DOHH2 (cell line): ENCODE results near the gene DPCD.
"Not testable (repeated sequence)": the region's sequence is repeated elsewhere in the genome, so short reads cannot be mapped to it uniquely, and the experiment has no call there.

ENCODE experiments used
- H3F3A ChIP-seq: fragments of 200-600 bp; sonication (generic), shearing (Covaris generic); 2 replicates; pipeline ENCODE4 v1.6.0; 2016; ENCODE audit warnings: antibody characterized with exemption, mild to moderate bottlenecking; ENCODE audit not compliant: control insufficient read depth, insufficient read depth
- H3K27ac ChIP-seq: fragments of 200-600 bp; sonication (generic); 2 replicates; pipeline ENCODE4 v1.5.1; 2014; ENCODE audit warnings: low read depth, mild to moderate bottlenecking, low read length, moderate library complexity
- H3K27me3 ChIP-seq: fragments of 200-600 bp; sonication (generic); 2 replicates; pipeline ENCODE4 v1.6.1; 2014; ENCODE audit warnings: mild to moderate bottlenecking, low read length, mixed read lengths; ENCODE audit not compliant: control insufficient read depth
- H3K36me3 ChIP-seq: fragments of 200-600 bp; sonication (generic); 2 replicates; pipeline ENCODE4 v1.6.1; 2014; ENCODE audit warnings: mild to moderate bottlenecking, low read length, moderate library complexity, mixed read lengths; ENCODE audit not compliant: control insufficient read depth
- H3K4me1 ChIP-seq: fragments of 200-600 bp; sonication (generic); 2 replicates; pipeline ENCODE4 v1.6.1; 2014; ENCODE audit warnings: mild to moderate bottlenecking, low read length, mixed read lengths; ENCODE audit not compliant: control insufficient read depth
- H3K4me2 ChIP-seq: fragments of 200-600 bp; sonication (generic); 2 replicates; pipeline ENCODE4 v1.6.0; 2014; ENCODE audit warnings: mild to moderate bottlenecking, low read length, moderate library complexity
- H3K4me3 ChIP-seq: fragments of 200-600 bp; sonication (generic); 2 replicates; pipeline ENCODE4 v1.5.1; 2014; ENCODE audit warnings: mild to moderate bottlenecking, low read length, mixed read lengths
- H3K79me2 ChIP-seq: fragments of 200-600 bp; sonication (generic); 2 replicates; pipeline ENCODE4 v1.6.1; 2014; ENCODE audit warnings: mild to moderate bottlenecking, low read length, mixed read lengths; ENCODE audit not compliant: control insufficient read depth
- H3K9me2 ChIP-seq: fragments of 200-600 bp; sonication (generic); replicated peaks from 2 replicates; pipeline ENCODE4 v1.6.1; 2014; ENCODE audit warnings: mild to moderate bottlenecking, low read length, mixed read lengths; ENCODE audit not compliant: control insufficient read depth
- H3K9me3 ChIP-seq: fragments of 200-600 bp; sonication (generic); 2 replicates; pipeline ENCODE4 v1.6.1; 2014; ENCODE audit warnings: antibody characterized with exemption, low read length, mixed read lengths; ENCODE audit not compliant: control insufficient read depth, insufficient read depth
- H4K20me1 ChIP-seq: fragments of 200-600 bp; sonication (generic); 2 replicates; pipeline ENCODE4 v1.6.0; 2014; ENCODE audit warnings: low read depth, mild to moderate bottlenecking, antibody characterized with exemption, low read length, moderate library complexity; ENCODE audit not compliant: control insufficient read depth, insufficient read depth
- EZH2phosphoT487 ChIP-seq: fragments of 200-600 bp; sonication (generic); IDR thresholded peaks from 2 replicates; pipeline ENCODE4 v1.6.1; 2017; ENCODE audit warnings: borderline replicate concordance, mild to moderate bottlenecking, antibody characterized with exemption, low read length, moderate library complexity, mixed read lengths
- TF ChIP-seq, protein P1 (sequence below): fragments of 200-600 bp; sonication (generic); IDR thresholded peaks from one replicate; pipeline ENCODE4 v1.5.1; 2014; ENCODE audit warnings: antibody characterized with exemption, mild to moderate bottlenecking, low read depth, low read length; ENCODE audit not compliant: poor library complexity, severe bottlenecking

DPCD gene

DNA sequence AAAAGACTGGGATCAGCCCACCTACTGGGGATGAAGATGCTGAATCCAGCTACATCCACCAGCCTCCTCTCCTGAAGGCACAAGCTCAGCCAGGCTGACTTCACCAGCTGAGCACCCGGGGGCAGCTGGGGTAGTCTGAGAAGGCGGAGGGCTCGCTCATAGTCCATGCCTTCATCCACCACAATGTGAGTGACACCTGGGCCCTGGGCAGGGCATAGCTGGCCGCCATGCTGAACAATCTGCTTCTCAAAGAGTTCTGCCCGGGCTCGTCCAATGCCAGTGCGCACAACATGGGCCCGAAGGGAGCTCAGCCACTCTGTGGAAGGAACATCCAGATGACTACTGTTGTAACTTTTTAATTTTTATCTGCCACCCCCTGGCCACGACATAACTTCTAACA, 2.3 kb upstream of the DPCD start:
- Histone ChIP-seq H3K36me3 (peaks cover 21% of the 10 kb centered on the region), H3K79me2 (peaks cover 13% of the 10 kb centered on the region), H3K27ac (no peak overlapping the region), H3K9me3 (no peaks in the 10 kb centered on the region), H3K27me3 (no peaks in the 10 kb centered on the region), H3K4me1 (peaks cover 18% of the 10 kb centered on the region), H3F3A (no peaks in the 10 kb centered on the region), H4K20me1 (no peaks in the 10 kb centered on the region), H3K4me3 (no peak overlapping the region), H3K9me2 (no peaks in the 10 kb centered on the region), H3K4me2 (no peak overlapping the region)
- no peak for TF ChIP-seq EZH2phosphoT487
- TF ChIP-seq, protein P1, sequence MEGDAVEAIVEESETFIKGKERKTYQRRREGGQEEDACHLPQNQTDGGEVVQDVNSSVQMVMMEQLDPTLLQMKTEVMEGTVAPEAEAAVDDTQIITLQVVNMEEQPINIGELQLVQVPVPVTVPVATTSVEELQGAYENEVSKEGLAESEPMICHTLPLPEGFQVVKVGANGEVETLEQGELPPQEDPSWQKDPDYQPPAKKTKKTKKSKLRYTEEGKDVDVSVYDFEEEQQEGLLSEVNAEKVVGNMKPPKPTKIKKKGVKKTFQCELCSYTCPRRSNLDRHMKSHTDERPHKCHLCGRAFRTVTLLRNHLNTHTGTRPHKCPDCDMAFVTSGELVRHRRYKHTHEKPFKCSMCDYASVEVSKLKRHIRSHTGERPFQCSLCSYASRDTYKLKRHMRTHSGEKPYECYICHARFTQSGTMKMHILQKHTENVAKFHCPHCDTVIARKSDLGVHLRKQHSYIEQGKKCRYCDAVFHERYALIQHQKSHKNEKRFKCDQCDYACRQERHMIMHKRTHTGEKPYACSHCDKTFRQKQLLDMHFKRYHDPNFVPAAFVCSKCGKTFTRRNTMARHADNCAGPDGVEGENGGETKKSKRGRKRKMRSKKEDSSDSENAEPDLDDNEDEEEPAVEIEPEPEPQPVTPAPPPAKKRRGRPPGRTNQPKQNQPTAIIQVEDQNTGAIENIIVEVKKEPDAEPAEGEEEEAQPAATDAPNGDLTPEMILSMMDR: no peak

DNA sequence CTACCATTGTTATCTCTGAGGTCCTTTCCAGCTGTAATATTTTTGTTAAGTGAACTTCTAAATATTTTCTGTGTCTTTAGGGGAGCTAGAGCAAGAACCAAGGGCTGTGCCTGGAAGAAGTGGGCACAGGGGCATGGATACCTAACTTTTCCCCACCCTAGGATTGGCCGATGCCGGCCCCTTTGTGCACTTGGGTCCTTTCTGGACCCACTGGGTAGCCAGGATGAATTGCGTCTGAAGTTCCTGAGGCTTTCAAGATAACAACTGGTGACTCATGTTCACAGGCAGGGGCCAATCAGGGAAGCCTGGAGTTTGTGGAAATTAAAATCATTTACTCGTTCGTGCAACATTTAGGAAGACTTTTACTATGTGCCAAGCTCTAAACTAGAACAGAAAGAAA, 758 bp downstream of the DPCD start:
- no peaks in the 10 kb centered on the region for H3K27me3 ChIP-seq
- H3K27ac ChIP-seq: no peak overlapping the region
- H3K4me3 ChIP-seq: peak overlapping the region; percentile 95
- H3K4me1 ChIP-seq: peaks cover 34% of the 10 kb centered on the region
- H3K9me3 ChIP-seq: no peaks in the 10 kb centered on the region
- peak overlapping the region; percentile 94 for H3K4me2 ChIP-seq
- H3K79me2 ChIP-seq: peaks cover 13% of the 10 kb centered on the region
- no peaks in the 10 kb centered on the region for H4K20me1 ChIP-seq
- H3K36me3 ChIP-seq: peaks cover 11% of the 10 kb centered on the region
- no peak for TF ChIP-seq EZH2phosphoT487
- TF ChIP-seq, protein P1: no peak
- no peaks in the 10 kb centered on the region for H3F3A ChIP-seq
- H3K9me2 ChIP-seq: no peaks in the 10 kb centered on the region

DNA sequence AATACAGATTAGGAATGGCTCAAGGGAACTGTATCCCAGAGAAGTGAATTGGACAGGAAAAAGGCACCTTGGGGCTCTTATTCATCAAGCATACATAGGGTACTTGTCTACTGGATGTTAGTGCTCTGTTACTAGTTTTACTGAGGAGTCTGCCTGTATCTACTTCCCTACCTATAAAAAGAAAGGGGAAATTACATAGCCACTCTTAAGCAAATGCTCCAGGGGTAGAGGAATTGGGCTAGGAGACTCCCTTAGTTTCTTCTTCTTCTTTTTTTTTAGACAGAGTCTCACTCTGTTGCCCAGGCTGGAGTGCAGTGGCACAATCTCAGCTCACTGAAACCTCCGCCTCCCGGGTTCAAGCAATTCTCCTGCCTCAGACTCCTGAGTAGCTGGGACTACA, 5.2 kb downstream of the DPCD start:
- not testable (repeated sequence) for H3F3A ChIP-seq, H3K79me2 ChIP-seq, H3K9me3 ChIP-seq, H3K27me3 ChIP-seq, H4K20me1 ChIP-seq, H3K9me2 ChIP-seq, H3K36me3 ChIP-seq
- Histone ChIP-seq H3K27ac (peak overlapping the region; percentile 29), H3K4me3 (peak overlapping the region; percentile 48), H3K4me1 (peaks cover 25% of the 10 kb centered on the region), H3K4me2 (peak overlapping the region; percentile 76)

DNA sequence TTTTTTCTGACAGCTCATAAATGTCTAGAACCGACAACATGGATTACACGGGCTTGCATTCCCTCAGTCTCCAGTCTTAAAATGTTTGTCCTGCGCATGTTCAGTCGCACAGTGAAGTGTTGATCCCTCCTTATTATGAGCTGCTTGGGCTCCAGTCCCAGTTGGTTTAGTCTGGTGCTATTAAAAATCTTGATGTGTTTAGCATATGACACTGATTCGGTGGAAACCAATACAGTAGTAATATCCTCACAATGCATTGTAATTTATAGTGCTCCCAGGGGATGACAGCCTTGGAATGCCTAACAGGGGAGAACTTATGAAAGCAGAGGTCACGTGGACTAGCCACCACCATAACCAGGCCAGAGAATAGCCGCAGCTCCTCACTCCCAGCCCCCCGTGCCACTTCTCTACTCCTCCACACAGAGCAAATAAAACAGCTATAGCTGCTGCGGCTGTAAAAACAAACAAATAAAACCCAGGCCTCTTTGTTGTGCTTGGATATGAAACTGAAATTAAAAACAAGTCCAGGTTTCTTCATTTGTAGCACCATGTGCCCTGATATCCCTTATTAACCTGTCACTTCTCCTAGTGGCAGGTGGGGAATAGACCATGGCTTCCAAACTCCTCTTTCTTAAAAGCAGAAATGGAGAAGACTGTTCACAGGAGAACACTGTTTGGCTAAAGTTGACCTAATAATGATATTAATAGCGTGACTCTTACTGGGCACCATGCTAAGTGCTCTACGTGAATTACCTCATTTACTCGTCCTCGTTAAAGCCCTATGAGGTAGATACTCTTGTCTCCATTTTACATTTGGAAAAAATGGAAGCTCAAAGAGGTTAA, 7.7 kb downstream of the DPCD start:
- H3K27ac ChIP-seq: no peak overlapping the region

More for the DNA sequence above, 7.7 kb downstream of the DPCD start:
- Histone ChIP-seq H3K4me3 (no peak overlapping the region), H3K4me2 (no peak overlapping the region), H3F3A (no peaks in the 10 kb centered on the region), H3K4me1 (peaks cover 18% of the 10 kb centered on the region), H3K9me2 (no peaks in the 10 kb centered on the region), H3K36me3 (no peaks in the 10 kb centered on the region), H3K27me3 (no peaks in the 10 kb centered on the region), H3K9me3 (no peaks in the 10 kb centered on the region), H3K79me2 (no peaks in the 10 kb centered on the region), H4K20me1 (no peaks in the 10 kb centered on the region)
- TF ChIP-seq EZH2phosphoT487: no peak
- TF ChIP-seq, protein P1: no peak
